IPS-18a (cell line): ENCODE data around the gene UAP1L1.

Source experiments
- H3K27ac ChIP-seq: one replicate; pipeline ENCODE4 v1.5.1; 2013; ENCODE audit warnings: low read length
- H3K27me3 ChIP-seq: one replicate; pipeline ENCODE4 v1.6.1; 2013; ENCODE audit warnings: mild to moderate bottlenecking, low read length; ENCODE audit not compliant: control insufficient read depth, insufficient read depth
- H3K36me3 ChIP-seq: one replicate; pipeline ENCODE4 v1.6.1; 2013; ENCODE audit warnings: low read depth, low read length; ENCODE audit not compliant: control insufficient read depth
- H3K4me1 ChIP-seq: one replicate; pipeline ENCODE4 v1.6.1; 2013; ENCODE audit warnings: low read depth, low read length; ENCODE audit not compliant: control insufficient read depth
- H3K4me3 ChIP-seq: one replicate; pipeline ENCODE4 v1.5.1; 2013; ENCODE audit warnings: low read length
- H3K9ac ChIP-seq: one replicate; pipeline ENCODE4 v1.6.1; 2013; ENCODE audit warnings: mild to moderate bottlenecking, low read length, moderate library complexity
- H3K9me3 ChIP-seq: one replicate; pipeline ENCODE4 v1.6.1; 2013; ENCODE audit warnings: low read depth, low read length; ENCODE audit not compliant: control insufficient read depth

Gene UAP1L1

DNA sequence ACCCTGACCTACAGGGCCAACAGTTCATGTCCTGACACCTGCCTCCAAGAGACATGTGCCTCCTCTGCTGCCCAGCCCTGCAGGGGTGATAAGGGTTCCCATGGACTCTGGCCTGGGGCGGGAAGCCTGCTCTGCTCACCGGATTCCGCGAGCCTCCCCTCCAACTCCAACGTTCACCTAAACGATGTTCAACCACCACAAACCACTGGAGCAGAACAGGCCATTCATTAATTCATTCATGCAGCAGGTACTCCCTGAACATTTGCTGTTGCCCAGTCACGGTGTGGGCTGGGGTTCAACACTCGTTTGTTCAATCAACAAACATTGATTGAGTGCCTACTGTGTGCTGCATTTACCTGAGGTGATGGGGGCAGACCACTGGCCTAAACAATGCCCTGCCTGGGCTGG is 3.3 kb upstream of the UAP1L1 start:
- Histone ChIP-seq H3K36me3 (no peaks in the 10 kb centered on the region), H3K9me3 (no peaks in the 10 kb centered on the region), H3K4me1 (peaks cover 5% of the 10 kb centered on the region), H3K27me3 (peaks cover 44% of the 10 kb centered on the region), H3K27ac (no peak overlapping the region), H3K9ac (no peak overlapping the region), H3K4me3 (no peak overlapping the region)

DNA sequence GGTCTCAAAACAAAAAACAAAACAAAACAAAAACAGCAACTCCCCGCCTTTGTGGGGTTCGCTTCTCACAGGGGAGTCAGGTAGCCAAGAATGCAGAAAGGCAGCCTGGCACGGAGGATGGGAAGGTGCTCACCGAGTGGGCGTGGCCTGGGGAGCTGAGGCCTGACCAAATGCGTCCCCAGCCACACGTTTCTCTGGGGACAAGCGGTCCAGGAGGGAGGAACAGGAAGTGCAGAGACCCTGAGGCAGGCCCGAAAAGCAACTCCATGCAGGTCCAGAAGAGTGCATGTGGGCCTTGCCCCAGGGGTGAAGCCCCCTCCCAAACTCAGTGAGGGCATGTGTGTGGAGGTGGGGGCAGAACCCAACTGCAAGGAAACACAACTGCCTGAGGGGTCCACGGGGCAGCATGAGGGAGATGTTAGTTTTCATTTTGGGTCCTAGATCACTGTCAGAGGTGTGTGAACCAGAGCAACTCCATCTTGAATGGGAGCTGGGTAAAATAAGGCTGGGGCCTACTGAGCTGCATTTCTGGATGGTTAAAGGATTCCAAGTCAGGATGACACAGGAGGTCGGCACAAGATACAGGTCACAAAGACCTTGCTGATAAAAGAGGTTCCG is 2.6 kb upstream of the UAP1L1 start:
- Histone ChIP-seq H3K9ac (no peak overlapping the region), H3K4me1 (peaks cover 5% of the 10 kb centered on the region), H3K36me3 (no peaks in the 10 kb centered on the region), H3K27ac (no peak overlapping the region), H3K4me3 (no peak overlapping the region), H3K27me3 (peaks cover 44% of the 10 kb centered on the region), H3K9me3 (no peaks in the 10 kb centered on the region)

GRCh38 chr9:137075275-137075775 is 2.0 kb upstream of the UAP1L1 start:
- no peak overlapping the region for H3K9ac ChIP-seq
- H3K36me3 ChIP-seq: no peaks in the 10 kb centered on the region
- no peaks in the 10 kb centered on the region for H3K9me3 ChIP-seq
- H3K4me1 ChIP-seq: peaks cover 5% of the 10 kb centered on the region
- no peak overlapping the region for H3K27ac ChIP-seq
- H3K27me3 ChIP-seq: peaks cover 49% of the 10 kb centered on the region
- H3K4me3 ChIP-seq: no peak overlapping the region

DNA sequence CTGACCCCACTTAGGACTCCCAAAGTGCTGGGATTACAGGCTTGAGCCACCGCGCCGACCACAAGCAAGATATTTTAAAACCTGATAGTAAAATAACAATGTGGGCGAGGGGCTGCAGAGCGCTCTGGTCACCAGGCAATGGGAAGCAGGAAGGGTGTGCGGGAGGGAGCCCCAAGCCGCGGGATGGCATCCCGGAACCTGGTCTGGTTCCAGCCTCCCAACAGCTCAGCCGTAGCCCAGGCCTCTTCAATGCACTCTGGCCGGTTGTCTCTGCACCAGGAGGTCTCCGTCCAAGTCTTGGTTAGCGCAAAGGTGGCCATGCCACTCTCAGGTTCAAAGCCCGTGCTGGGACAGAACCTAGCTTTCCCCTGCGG is 694 bp upstream of the UAP1L1 start:
- Histone ChIP-seq H3K4me1 (peaks cover 5% of the 10 kb centered on the region), H3K9ac (no peak overlapping the region), H3K4me3 (no peak overlapping the region), H3K36me3 (no peaks in the 10 kb centered on the region), H3K9me3 (no peaks in the 10 kb centered on the region), H3K27me3 (peaks cover 49% of the 10 kb centered on the region), H3K27ac (no peak overlapping the region)

GRCh38 chr9:137077758-137078693 is 709 bp downstream of the UAP1L1 start:
- peak overlapping the region; percentile 8 for H3K4me3 ChIP-seq
- H3K9ac ChIP-seq: no peak overlapping the region
- no peak overlapping the region for H3K27ac ChIP-seq
- no peaks in the 10 kb centered on the region for H3K9me3 ChIP-seq
- no peaks in the 10 kb centered on the region for H3K36me3 ChIP-seq
- peaks cover 55% of the 10 kb centered on the region for H3K27me3 ChIP-seq
- peaks cover 5% of the 10 kb centered on the region for H3K4me1 ChIP-seq

GRCh38 chr9:137078701-137079400 is 1.5 kb downstream of the UAP1L1 start:
- Histone ChIP-seq H3K9me3 (no peaks in the 10 kb centered on the region), H3K27ac (no peak overlapping the region), H3K27me3 (peaks cover 58% of the 10 kb centered on the region), H3K4me3 (peak overlapping the region; percentile 8), H3K36me3 (no peaks in the 10 kb centered on the region), H3K4me1 (peaks cover 5% of the 10 kb centered on the region), H3K9ac (no peak overlapping the region)

GRCh38 chr9:137079401-137079787 is 2.1 kb downstream of the UAP1L1 start:
- no peak overlapping the region for H3K27ac ChIP-seq
- H3K9me3 ChIP-seq: no peaks in the 10 kb centered on the region
- H3K4me3 ChIP-seq: no peak overlapping the region
- H3K36me3 ChIP-seq: no peaks in the 10 kb centered on the region
- H3K27me3 ChIP-seq: peaks cover 59% of the 10 kb centered on the region
- no peak overlapping the region for H3K9ac ChIP-seq
- H3K4me1 ChIP-seq: peaks cover 5% of the 10 kb centered on the region

- Histone ChIP-seq H3K4me3 (no peak overlapping the region), H3K9me3 (no peaks in the 10 kb centered on the region), H3K36me3 (no peaks in the 10 kb centered on the region), H3K4me1 (peaks cover 5% of the 10 kb centered on the region), H3K27me3 (peaks cover 69% of the 10 kb centered on the region), H3K9ac (no peak overlapping the region), H3K27ac (no peak overlapping the region)
Measured at GRCh38 chr9:137080260-137081122, 3.2 kb downstream of the UAP1L1 start.

GRCh38 chr9:137082222-137082924 is 5.1 kb downstream of the UAP1L1 start:
- Histone ChIP-seq H3K27me3 (peaks cover 61% of the 10 kb centered on the region), H3K9ac (no peak overlapping the region), H3K4me3 (no peak overlapping the region), H3K36me3 (no peaks in the 10 kb centered on the region), H3K9me3 (no peaks in the 10 kb centered on the region), H3K4me1 (peaks cover 5% of the 10 kb centered on the region), H3K27ac (no peak overlapping the region)

GRCh38 chr9:137082925-137083290 is 5.6 kb downstream of the UAP1L1 start:
- H3K36me3 ChIP-seq: no peaks in the 10 kb centered on the region

More at GRCh38 chr9:137082925-137083290, 5.6 kb downstream of the UAP1L1 start:
- Histone ChIP-seq H3K4me3 (no peak overlapping the region), H3K27me3 (peaks cover 58% of the 10 kb centered on the region), H3K9ac (no peak overlapping the region), H3K27ac (no peak overlapping the region), H3K4me1 (peaks cover 9% of the 10 kb centered on the region), H3K9me3 (no peaks in the 10 kb centered on the region)
